ENCODE results near the gene TIMM22.
"Not testable (repeated sequence)": the region's sequence is repeated elsewhere in the genome, so short reads cannot be mapped to it uniquely, and the experiment has no call there.

The TIMM22 gene

DNA sequence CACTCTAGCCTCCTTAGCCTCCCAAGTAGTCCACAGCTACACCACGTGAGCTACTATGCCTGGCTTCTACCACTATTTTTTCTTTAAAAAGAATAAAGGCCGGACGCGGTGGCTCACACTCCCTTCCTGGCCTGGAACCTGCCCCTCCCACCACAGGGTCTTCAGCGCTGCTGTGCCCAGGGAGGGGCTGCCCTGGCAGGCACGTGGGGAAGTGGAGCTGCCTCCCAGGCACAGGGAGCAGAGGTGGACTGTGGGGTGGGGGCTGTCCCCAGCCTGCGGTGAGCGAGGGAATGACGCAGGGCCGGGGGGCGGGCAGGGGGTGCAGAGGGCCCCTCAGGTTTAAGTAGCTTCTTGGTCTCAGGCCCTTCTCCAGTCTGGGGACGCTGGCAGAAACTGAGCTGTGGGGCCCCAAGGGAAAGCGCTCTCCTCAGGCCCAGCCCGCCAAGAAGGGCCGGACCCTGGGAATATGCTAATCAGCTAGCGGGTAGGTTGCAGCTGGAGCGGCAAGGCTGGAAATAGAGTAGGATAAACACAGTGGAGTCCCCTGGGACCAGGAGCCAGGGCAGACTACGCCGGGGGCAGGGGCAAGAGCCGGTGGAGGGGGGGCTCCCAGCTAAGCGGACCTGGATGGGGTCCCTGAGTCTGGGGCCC is 46.8 kb downstream of the TIMM22 start:
- ChIA-PET POLR2A (interaction anchor here (0.6 kb wide), 1 partner anchor 15 kb away, joined by 5 read pairs; no protein-coding TSS in a partner anchor), CTCF (interaction anchor here (1.3 to 4.1 kb wide), 2 partner anchors 12 to 15 kb away, joined by 3 to 31 read pairs; no protein-coding TSS in a partner anchor)
- DNase-seq (ENCODE audit: extremely low spot score), result no peak
- TF ChIP-seq, protein P1, sequence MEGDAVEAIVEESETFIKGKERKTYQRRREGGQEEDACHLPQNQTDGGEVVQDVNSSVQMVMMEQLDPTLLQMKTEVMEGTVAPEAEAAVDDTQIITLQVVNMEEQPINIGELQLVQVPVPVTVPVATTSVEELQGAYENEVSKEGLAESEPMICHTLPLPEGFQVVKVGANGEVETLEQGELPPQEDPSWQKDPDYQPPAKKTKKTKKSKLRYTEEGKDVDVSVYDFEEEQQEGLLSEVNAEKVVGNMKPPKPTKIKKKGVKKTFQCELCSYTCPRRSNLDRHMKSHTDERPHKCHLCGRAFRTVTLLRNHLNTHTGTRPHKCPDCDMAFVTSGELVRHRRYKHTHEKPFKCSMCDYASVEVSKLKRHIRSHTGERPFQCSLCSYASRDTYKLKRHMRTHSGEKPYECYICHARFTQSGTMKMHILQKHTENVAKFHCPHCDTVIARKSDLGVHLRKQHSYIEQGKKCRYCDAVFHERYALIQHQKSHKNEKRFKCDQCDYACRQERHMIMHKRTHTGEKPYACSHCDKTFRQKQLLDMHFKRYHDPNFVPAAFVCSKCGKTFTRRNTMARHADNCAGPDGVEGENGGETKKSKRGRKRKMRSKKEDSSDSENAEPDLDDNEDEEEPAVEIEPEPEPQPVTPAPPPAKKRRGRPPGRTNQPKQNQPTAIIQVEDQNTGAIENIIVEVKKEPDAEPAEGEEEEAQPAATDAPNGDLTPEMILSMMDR (IDR thresholded peaks at IDR 0.05; ENCODE audit: control extremely low read depth, extremely low read depth, low read depth, missing control alignments), result no peak

DNA sequence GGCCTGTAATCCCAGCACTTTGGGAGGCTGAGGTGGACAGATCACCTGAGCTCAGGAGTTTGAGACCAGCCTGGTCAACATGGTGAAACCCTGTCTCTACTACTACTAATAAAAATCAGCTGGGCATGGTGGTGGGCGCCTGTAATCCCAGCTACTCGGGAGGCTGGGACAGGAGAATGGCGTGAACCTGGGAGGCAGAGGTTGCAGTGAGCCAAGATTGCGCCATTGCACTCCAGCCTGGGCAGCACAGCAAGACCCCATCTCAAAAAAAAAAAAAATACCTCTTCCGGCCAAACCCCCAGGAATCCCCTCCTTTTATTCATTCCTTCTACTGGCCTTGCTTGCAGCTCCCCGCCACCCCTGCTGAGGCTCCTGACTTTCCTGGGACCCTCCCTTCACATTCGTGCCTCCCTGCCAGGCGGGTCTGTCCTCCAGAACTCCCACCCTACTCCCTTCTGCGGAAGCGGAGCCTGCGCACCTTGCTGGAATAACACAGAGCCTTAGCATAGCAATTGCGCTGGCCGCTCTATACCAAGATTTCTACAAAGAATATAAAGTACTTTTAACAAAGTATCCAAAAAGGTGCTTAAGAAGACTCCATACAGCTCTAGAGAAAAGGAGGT is 47.6 kb downstream of the TIMM22 start:
- POLR2A ChIA-PET, result interaction anchor here (0.6 kb wide), 1 partner anchor 16 kb away, joined by 5 read pairs; no protein-coding TSS in a partner anchor

DNA sequence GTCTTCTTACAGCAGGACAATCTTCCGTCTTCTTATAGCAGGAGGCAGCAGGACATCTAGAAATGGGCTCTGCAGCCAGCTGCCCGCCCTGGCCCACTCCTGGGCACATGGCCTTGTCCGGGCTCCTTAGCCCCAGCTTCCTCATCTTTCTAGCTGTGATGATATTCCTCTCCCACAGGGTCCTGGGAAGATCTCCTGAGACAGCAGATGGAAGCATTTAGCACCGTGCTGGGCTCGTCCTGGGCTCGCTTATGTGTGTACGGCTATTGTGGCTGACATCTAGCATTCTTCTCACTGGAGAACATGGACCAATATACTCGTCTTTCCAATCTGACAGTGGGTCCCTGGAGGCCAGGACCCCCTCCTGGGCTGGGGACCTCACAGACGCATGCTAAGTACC is 48.5 kb downstream of the TIMM22 start:
- ChIA-PET POLR2A (no interaction called here), CTCF (interaction anchor here (4.1 kb wide), 1 partner anchor 10 kb away, joined by 31 read pairs; no protein-coding TSS in a partner anchor)
- DNase-seq (ENCODE audit: extremely low spot score), result no peak
- TF ChIP-seq, protein P1 (IDR thresholded peaks at IDR 0.05; ENCODE audit: control extremely low read depth, extremely low read depth, low read depth, missing control alignments), result no peak

More for the DNA sequence above, 47.6 kb downstream of the TIMM22 start:
- DNase-seq (ENCODE audit: extremely low spot score), result not testable (repeated sequence)
- CTCF ChIA-PET, result interaction anchor here (4.1 kb wide), 1 partner anchor 11 kb away, joined by 31 read pairs; no protein-coding TSS in a partner anchor

DNA sequence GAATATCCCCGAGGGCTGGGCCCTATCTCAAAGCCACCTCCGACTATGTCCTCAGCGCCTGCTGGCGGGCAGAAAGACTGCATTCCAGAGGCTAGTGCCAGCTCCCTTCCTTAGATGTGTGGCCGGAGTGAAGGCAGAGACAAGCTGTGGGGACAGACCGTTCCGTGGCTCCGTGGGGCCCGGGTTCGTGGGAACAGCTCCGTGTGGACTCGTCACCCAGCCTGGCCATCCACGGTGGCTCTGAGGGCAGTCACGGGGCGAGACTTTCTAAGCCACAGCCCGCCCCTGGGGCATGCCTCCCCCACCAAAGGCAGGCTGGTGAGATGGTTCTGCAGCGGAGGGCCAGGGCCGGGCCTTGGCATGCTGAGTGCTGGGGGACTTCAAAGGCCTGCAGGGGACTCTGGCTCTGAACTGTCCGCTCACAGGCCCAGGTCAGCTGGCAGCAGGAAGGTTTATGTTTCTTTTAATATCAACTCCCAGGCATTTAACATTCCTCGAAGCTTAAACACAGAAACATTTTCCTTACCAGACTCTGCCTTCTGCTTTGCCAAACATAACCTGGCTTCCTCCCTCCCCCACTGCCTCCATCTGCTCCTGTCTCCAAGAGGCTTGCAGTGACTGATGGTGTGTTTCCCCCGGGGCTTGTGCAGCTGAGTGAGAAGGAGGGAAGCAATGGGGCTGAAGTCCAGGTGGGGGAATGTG is 50.4 kb downstream of the TIMM22 start:
- ChIA-PET CTCF (interaction anchor here (1.2 to 1.4 kb wide), 2 partner anchors 9 to 11 kb away, joined by 5 to 10 read pairs; no protein-coding TSS in a partner anchor), POLR2A (no interaction called here)
- TF ChIP-seq, protein P1 (IDR thresholded peaks at IDR 0.05; ENCODE audit: control extremely low read depth, extremely low read depth, low read depth, missing control alignments), result no peak
- no peak for DNase-seq (ENCODE audit: extremely low spot score)

DNA sequence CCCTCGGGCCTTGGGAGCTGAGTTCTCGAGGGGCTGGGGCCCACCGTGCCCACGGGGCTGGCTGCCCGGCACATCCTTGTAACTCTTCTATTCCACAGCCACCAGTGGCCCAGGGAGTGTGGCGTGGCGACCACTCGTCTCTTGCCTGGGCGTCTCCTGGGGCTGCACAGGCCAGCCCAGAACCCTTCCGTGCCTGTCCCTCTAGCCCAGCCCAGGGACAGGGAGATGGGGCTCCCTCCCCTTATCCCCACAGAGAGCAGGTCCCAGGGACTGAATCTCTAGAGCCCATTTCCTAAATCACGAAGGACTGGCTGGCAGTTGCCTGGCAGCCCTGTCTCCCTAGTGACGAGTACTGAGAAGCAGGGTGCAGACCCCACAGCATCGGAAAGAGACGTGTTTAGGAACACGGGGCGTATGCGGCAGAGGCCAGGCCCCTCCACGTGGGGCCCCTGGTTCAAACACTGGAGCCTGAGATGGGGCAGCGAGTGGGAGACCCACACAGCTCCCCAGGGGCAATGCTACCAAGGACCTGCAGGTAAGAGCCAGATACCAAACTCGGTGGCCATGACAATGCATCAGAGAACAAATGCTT is 51.0 kb downstream of the TIMM22 start:
- no peak for DNase-seq (ENCODE audit: extremely low spot score)
- ChIA-PET POLR2A (no interaction called here), CTCF (interaction anchor here (1.2 to 1.4 kb wide), 2 partner anchors 8 to 11 kb away, joined by 5 to 10 read pairs; no protein-coding TSS in a partner anchor)
- TF ChIP-seq, protein P1 (IDR thresholded peaks at IDR 0.05; ENCODE audit: control extremely low read depth, extremely low read depth, low read depth, missing control alignments), result no peak

DNA sequence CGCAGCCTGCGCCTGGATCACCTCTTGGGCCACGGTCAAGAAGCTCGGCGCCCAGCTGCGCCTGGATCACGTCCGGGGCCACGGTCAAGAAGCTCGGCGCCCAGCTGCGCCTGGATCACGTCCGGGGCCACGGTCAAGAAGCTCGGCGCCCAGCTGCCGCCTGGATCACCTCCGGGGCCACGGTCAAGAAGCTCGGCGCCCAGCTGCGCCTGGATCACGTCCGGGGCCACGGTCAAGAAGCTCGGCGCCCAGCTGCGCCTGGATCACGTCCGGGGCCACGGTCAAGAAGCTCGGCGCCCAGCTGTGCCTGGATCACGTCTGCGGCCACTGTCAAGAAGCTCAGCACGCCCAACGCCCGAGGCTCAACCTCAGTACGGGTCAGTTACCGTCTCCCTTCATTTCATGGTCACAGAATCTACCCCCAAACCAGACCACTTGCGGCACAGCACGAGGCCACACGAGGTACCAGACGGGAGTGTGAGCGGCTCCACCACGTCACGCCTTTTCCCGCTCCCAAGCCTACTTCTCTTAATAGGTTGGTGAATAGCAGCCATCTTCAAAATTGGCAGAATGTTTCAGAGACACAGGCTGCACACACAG is 51.7 kb downstream of the TIMM22 start:
- POLR2A ChIA-PET; DNase-seq (ENCODE audit: extremely low spot score): not testable (repeated sequence)
- CTCF ChIA-PET, result interaction anchor here (1.4 kb wide), 1 partner anchor 10 kb away, joined by 5 read pairs; no protein-coding TSS in a partner anchor
